ENCODE measurements around the gene TOB2.

TOB2 gene

DNA sequence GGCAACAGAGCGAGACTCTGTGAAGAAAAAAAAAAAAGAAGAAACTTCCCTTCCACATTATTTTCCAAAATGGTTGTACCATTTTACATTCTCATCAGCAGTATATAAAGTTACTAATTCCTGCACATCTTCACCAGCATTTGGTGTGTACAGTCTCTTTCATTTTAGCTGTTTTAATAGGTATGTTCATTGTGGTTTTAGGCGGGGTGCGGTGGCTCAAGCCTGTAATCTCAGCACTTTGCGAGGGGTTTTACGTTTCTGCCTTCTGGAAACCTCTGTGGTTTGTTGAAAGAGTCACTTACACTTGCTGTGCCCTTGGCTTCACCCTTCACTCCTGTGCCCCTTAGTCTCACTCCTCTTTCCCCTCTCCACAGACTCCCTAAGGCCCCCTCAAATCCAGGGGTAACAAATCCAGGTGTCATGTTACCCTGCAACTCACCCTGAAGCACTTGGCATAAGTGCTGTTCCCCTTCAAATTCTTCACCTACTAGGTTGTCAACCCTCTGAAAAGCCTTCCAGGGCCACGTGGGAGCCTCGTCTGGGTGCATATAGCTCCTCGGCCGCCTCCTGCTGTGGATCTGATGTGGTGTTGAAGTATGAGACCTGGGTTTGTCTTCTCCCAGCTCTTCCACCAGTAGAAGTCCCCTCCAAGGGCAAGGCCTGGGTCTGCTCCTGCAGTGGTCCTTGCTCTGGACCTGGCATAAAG, 20.8 kb downstream of the TOB2 start:
- TF ChIP-seq USF1 (IDR thresholded peaks at IDR 0.05) = no peak
- no peak for TF ChIP-seq NFIC (IDR thresholded peaks at IDR 0.05)
- TF ChIP-seq ZBTB7A (IDR thresholded peaks at IDR 0.05; ENCODE audit: low read depth) = no peak
- TF ChIP-seq YY1 (IDR thresholded peaks at IDR 0.05; ENCODE audit: low read depth) = no peak
- no peak for TF ChIP-seq TEAD4 (IDR thresholded peaks at IDR 0.05)
- no peak for TF ChIP-seq EP300 (IDR thresholded peaks at IDR 0.05; ENCODE audit: borderline replicate concordance)
- no peak for TF ChIP-seq CREB1 (IDR thresholded peaks at IDR 0.05; ENCODE audit: low read depth)
- TF ChIP-seq REST (IDR thresholded peaks at IDR 0.05; ENCODE audit: low read depth) = no peak
- TF ChIP-seq TAF1 (IDR thresholded peaks at IDR 0.05; ENCODE audit: low read depth) = no peak
- TF ChIP-seq, protein P1, sequence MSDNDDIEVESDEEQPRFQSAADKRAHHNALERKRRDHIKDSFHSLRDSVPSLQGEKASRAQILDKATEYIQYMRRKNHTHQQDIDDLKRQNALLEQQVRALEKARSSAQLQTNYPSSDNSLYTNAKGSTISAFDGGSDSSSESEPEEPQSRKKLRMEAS (IDR thresholded peaks at IDR 0.05) = no peak
- TF ChIP-seq TCF12 (IDR thresholded peaks at IDR 0.05; ENCODE audit: low read depth) = no peak
- TF ChIP-seq CEBPB (IDR thresholded peaks at IDR 0.05) = no peak

- TF ChIP-seq TEAD4 (IDR thresholded peaks at IDR 0.05) (no peak), TCF12 (IDR thresholded peaks at IDR 0.05; ENCODE audit: low read depth) (no peak), USF1 (IDR thresholded peaks at IDR 0.05) (no peak)
These were observed 27.9 kb downstream of the TOB2 start for GRCh38 chr22:41418717-41419116.

DNA sequence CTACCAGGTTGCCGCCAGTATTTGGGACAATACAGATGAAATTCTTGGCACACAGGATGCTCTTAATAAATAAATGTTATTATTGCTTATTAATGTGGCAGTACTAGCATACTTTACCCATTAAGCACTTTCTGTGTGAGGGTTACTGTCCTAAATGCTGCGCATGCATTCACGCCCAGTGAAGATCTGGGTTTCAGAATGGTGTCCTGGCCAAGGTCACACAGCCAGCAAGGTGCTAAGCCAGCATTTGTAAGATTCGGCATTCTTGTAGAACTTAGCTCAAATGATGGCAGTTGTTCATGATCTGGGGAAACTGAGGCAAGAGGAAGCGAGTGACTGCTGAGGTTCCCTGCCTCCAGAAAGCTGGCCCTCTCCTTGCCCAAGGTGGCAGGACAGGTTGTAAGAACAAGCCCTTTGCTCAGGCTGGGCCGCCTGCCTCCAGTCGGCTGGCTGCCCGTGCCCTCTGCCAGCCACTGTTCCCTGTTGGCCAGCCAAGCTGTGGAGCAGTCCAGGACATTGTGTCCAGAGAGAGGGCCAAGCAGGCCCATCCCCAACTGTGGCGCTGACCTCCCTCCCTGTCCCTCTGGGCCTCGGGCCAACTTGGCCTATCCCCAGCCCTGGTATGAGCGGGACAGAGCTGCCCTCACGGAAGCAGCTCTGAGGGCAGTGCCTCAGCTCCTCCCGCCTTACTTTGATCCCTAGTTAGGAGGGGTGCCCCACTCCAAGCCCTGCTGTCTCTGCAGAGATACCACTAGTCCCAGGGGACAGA, 28.8 kb downstream of the TOB2 start:
- TF ChIP-seq TCF12 (IDR thresholded peaks at IDR 0.05; ENCODE audit: low read depth) (0 out of 2 replicates have a peak, but pooled peaks have one; percentile 28), EP300 (IDR thresholded peaks at IDR 0.05; ENCODE audit: borderline replicate concordance) (no peak), NFIC (IDR thresholded peaks at IDR 0.05) (peak; percentile 92), RAD21 (IDR thresholded peaks at IDR 0.05; ENCODE audit: low read depth) (peak; percentile 6; the same call in 1 of the 2 replicates), TEAD4 (IDR thresholded peaks at IDR 0.05) (0 out of 2 replicates have a peak, but pooled peaks have one; percentile 43)
- TF ChIP-seq, protein P1 (IDR thresholded peaks at IDR 0.05) = no peak

- TF ChIP-seq EP300 (IDR thresholded peaks at IDR 0.05; ENCODE audit: borderline replicate concordance) (no peak), REST (IDR thresholded peaks at IDR 0.05; ENCODE audit: low read depth) (no peak), FOXM1 (IDR thresholded peaks at IDR 0.05; ENCODE audit: borderline replicate concordance, low read depth) (no peak)
- TF ChIP-seq, protein P1 (IDR thresholded peaks at IDR 0.05) = no peak
These were observed 31.0 kb downstream of the TOB2 start for GRCh38 chr22:41415554-41415953.

- TF ChIP-seq RAD21 (IDR thresholded peaks at IDR 0.05; ENCODE audit: low read depth) (no peak), EP300 (IDR thresholded peaks at IDR 0.05; ENCODE audit: borderline replicate concordance) (no peak), EGR1 (IDR thresholded peaks at IDR 0.05) (no peak)
These were observed 35.4 kb downstream of the TOB2 start for GRCh38 chr22:41411021-41411851.
